Measurements from ENCODE around the gene ADISSP.
A peak's percentile ranks its signal among the peaks of the same experiment; 100 is the strongest.

DNA sequence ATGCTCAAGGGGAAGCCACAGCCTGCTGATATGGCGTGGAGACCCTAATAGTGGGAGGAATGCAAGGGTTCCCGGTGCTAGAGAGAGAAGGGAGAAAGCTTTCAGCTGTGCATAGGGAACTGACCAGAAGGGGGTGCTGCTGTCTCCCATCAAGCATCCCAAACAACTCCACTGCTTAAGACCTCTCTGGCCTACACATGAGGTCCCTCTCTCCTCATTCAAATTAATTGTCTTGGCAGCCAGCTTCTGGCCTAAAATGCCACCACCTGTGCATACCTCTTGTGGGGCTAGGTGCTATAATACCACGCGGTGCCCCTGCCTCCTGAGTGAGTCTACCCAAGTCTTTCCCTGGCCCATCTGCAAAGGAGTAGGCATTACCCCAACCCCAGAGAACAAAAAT is 14.5 kb downstream of the ADISSP start:
- TF ChIP-seq, protein P1, sequence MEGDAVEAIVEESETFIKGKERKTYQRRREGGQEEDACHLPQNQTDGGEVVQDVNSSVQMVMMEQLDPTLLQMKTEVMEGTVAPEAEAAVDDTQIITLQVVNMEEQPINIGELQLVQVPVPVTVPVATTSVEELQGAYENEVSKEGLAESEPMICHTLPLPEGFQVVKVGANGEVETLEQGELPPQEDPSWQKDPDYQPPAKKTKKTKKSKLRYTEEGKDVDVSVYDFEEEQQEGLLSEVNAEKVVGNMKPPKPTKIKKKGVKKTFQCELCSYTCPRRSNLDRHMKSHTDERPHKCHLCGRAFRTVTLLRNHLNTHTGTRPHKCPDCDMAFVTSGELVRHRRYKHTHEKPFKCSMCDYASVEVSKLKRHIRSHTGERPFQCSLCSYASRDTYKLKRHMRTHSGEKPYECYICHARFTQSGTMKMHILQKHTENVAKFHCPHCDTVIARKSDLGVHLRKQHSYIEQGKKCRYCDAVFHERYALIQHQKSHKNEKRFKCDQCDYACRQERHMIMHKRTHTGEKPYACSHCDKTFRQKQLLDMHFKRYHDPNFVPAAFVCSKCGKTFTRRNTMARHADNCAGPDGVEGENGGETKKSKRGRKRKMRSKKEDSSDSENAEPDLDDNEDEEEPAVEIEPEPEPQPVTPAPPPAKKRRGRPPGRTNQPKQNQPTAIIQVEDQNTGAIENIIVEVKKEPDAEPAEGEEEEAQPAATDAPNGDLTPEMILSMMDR (IDR thresholded peaks at IDR 0.05; ENCODE audit: insufficient read depth, low read length, poor library complexity, severe bottlenecking), result peak; percentile 57
- TF ChIP-seq EZH2phosphoT487 (conservative IDR thresholded peaks at IDR 0.05; ENCODE audit: low read length), result no peak

Measured in SU-DHL-6 (cell line).